GM21825 (cell line): ENCODE measurements around the gene RFTN2.
A peak's percentile ranks its signal among the peaks of the same experiment; 100 is the strongest.
"Not testable (repeated sequence)": the region's sequence is repeated elsewhere in the genome, so short reads cannot be mapped to it uniquely, and the experiment has no call there.

Experiments
- ATAC-seq: cut with Tn5 transposase; IDR thresholded peaks from one replicate; pipeline ENCODE4 v1.9.1; 2021; ENCODE audit warnings: mild to moderate bottlenecking, moderate library complexity; ENCODE audit not compliant: unreplicated experiment

The RFTN2 gene, protein sequence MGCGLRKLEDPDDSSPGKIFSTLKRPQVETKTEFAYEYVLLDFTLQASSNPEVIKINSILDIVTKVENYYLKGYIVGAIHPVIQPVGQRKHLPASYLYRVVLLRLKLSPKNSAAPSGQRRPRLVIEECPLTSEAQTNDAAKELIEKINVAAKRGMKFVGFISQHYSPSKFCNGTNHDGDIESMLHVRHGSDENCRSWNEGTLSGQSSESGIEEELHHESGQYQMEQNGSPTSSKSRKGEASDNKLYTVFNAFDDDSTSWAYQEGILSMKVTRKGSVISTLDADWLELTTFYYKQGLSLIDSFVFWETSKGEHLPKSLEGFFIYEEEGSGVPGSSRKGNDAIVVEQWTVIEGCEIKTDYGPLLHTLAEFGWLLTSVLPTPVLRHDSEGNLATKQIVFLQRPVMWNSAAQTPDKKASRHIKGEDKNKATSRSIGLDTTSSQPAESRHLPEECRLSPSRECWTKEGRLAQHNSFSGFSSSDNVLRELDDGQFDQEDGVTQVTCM

DNA sequence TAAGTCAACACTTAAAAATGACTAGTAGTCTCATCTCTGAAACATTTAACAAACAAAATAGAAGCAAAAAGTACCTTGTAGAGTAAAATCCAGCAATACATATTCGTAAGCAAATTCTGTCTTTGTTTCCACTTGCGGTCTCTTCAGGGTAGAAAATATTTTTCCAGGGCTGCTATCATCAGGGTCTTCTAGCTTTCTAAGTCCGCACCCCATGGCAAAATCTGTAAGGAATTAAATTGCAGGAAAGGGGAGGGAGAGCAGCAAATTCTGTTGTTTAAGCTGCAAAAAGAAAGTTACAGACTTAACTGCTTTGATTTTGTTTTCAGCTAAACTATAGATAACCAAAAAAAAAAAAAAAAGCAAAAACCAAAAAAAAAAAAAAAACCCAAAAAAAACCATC lies at the start of gene RFTN2:
RFTN2 (minus strand) TSS at position 342 of the 400 bp plus-strand sequence; CDS start at position 213, 129 bp downstream.
- ATAC-seq: no peak

DNA sequence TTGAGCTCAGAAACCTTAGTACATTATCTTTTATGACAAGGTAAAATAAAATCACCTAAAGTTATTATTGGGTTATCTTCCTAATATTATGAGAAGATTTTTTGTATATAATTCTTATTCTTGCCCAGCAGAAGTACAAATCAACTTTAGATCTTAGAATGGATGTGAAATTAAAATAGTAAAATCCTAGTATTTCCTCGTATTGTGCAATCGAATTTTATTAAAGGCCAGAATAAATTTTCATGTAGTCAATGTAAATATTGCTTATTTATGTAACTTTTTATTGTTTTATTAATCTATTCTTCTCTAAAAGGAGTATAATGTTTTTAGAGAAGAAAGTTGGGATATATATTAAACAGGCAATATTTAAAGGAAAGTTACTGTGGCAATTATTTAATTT lies 42.5 kb upstream of the RFTN2 start:
- ATAC-seq: no peak

DNA sequence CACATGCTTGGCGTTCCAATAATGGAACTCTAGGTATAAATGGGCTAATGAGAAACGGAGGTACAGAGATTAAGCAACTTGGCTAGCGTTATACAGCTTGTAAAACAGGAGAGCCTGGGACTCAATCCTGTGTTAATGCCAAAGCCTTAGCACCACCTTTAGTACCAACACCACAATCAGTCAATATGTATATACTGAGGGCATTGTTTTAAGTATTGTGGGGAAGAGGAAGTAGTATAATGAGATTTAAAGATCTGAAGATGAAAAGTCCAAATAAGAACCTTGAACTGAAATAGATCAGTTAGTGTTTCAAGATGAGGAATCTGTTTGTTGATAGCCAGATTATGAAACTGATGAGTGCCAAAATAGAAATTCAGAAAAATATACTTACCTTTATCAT lies 37.9 kb upstream of the RFTN2 start:
- no peak for ATAC-seq

- ATAC-seq: no peak
These were observed 36.2 kb upstream of the RFTN2 start for GRCh38 chr2:197711578-197711977.

DNA sequence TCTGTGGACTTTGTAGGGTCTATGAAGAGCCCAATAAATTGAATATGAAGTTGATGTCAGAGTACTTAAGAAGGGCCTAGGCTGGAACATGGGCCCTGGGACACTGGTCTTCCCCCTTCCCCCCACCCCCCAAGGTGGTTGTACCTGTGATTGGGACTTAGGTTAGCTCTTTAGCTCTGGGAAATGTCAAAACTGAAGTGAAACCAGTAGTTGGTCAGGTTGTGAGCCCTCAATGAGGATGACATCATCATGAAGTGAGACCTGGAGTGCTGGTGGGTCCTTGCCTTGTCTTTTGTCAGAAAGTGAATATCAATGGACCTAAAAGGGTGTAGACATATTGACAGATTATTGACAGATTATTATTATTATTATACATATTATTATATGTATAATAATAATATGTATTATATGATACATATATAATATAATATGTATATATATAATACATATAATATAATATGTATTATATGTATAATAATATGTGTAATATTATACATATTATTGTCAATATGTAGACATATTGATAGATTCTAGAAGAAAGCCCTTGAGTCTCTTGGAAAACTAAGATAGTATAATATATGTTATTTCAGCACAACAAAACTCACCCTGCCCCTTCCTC lies 35.1 kb upstream of the RFTN2 start:
- ATAC-seq: peak; percentile 71

DNA sequence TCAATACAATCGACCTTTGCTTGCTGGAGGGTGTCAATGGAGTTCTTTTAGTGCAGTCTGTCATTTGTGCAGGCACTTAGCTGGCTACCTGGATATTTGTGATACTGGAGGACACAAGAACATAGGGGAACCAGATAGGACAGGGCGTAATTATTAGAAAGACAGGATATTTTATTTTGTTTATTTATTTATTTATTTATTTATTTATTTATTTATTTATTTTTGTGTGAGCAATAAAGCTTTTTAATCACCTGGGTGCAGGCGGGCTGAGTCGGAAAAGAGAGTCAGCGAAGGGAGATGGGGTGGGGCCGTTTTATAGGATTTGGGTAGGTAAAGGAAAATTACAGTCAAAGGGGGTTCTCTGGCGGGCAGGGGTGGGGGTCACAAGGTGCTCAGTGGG lies 33.8 kb upstream of the RFTN2 start:
- ATAC-seq: not testable (repeated sequence)

GRCh38 chr2:197708331-197708730 lies 32.9 kb upstream of the RFTN2 start:
- ATAC-seq: no peak

DNA sequence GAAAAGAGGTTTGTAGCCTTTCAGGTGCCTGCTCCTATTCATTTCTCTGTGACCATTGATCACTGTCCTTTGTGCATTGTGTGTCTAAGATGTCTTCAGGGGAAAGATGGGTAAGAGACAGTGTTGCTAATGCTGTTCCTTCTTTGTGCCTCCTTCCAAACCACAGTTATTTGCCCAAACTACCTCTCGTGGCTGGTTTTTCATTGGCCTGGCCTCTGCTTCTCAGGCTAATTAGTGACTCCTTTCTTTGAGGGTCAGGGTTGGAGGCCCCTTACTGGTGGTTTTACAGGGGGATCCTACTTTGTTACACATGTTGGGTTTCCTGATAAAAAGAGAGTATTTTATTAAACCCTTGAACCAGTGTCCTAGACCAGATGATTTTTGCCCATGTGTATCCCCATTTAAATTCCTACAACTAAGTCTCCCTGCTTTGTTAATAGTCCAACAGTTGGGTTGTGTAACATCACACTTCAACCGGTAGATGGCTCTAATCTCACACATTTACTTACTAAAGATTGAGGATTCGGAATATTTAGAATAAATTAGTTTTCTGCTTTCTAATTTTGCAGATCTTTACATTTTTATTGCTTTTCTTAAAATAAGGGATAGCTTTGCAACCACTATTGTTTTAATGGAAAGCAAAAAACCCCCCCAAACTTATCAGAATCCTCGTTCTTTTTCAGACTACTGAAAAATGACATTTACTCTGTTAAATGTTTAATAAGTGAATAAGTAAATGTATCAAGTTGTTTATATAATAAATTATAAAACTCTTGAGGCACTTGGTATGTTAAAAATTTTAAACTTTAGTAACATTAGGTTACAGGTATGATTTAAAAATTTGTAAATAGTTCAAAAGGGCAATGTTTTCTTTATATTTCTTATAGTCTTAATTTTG lies 32.2 kb upstream of the RFTN2 start:
- ATAC-seq: no peak

DNA sequence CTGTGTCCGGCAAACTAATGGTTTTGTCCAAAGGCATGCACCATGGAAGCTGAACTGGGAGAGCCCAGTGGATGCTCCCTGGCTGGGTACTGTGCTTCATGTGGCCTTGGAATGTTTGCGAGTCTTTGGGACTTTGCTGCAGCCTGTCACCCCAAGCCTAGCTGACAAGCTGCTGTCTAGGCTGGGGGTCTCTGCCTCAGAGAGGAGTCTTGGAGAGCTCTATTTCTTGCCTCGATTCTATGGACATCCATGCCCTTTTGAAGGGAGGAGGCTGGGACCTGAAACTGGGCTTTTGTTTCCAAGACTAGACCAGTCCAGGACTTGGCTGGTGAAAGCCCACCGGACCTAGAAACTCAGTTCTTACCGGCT lies 31.4 kb upstream of the RFTN2 start:
- no peak for ATAC-seq

- ATAC-seq: peak; percentile 34
These were observed 30.8 kb upstream of the RFTN2 start for GRCh38 chr2:197705912-197706838.

GRCh38 chr2:197705121-197705911 lies 29.9 kb upstream of the RFTN2 start, which contains the start of gene MARS2:
Gene MARS2 (plus strand): TSS chr2:197705369. CDS start chr2:197705406, 37 bp downstream.
- ATAC-seq: peak; percentile 81

- ATAC-seq: peak; percentile 32
These were observed 29.2 kb upstream of the RFTN2 start for GRCh38 chr2:197704434-197705120.

DNA sequence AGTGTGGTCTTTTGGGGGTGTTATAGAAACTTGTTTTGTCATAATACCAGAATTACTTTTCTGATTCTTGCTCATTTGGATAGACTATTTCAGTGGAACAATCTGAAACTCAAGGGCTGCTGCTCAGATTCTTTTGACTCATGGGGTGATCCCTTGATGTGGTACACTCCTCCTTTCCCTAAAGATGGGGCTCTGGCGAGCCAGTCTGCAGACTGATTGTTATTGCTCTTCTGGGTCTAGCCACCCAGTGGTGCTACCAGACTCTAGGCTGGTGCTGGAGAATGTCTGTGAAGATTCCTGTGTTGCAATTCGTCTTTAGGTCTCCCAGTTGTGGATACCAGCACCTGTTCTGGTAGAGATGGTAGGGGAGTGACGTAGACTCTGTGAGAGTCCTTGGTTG lies 25.6 kb upstream of the RFTN2 start:
- ATAC-seq: no peak

GRCh38 chr2:197699724-197700123 lies 24.3 kb upstream of the RFTN2 start:
- not testable (repeated sequence) for ATAC-seq

DNA sequence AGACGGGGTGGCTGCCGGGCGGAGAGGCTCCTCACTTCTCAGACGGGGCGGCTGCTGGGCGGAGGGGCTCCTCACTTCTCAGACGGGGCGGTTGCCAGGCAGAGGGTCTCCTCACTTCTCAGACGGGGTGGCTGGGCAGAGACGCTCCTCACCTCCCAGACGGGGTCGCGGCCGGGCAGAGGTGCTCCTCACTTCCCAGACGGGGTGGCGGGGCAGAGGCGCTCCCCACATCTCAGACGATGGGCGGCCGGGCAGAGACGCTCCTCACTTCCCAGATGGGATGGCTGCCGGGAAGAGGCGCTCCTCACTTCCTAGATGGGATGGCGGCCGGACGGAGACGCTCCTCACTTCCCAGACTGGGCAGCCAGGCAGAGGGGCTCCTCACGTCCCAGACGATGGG lies 21.2 kb upstream of the RFTN2 start:
- not testable (repeated sequence) for ATAC-seq

DNA sequence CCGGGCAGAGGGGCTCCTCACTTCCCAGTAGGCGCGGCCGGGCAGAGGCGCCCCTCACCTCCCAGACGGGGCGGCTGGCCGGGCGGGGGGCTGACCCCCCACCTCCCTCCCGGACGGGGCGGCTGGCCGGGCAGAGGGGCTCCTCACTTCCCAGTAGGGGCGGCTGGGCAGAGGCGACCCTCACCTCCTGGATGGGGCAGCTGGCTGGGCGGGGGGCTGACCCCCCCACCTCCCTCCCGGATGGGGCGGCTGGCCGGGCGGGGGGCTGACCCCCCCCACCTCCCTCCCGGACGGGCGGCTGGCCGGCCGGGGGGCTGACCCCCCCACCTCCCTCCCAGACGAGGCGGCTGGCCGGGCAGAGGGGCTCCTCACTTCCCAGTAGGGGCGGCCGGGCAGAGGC lies 20.6 kb upstream of the RFTN2 start:
- not testable (repeated sequence) for ATAC-seq

DNA sequence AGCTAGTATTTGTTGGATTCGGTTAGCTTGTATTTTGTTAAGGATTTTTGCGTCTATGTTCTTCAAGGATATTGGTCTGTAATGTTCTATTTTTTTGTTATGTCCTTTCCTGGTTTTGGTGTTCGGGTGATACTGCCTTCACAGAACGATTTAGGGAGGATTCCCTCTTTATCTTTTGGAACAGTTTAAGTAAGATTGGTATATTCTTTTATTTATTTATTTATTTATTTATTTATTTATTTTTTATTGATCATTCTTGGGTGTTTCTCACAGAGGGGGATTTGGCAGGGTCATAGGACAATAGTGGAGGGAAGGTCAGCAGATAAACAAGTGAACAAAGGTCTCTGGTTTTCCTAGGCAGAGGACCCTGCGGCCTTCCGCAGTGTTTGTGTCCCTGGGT lies 19.8 kb upstream of the RFTN2 start:
- ATAC-seq: not testable (repeated sequence)

- ATAC-seq: no peak
These were observed 2.1 kb upstream of the RFTN2 start for GRCh38 chr2:197677483-197677882.

DNA sequence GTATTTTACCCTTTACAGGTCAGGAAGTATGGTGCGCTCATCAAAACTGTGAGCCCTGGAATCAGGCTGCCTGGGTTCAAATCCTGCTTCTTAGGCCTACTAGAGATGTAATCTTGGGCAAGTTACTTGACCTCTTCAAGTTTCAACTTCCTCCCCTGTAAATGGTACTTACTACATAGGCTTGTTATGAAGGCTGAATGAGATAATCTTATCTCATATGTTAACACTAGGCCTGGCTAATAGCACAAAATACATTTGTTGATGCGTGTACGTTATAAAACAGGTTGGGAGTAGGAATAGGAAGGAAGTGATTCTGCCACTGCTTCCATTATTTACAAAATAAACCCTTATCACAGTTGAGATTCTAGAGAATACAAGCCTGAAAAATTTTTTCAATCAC lies 1.7 kb upstream of the RFTN2 start:
- no peak for ATAC-seq
